ENCODE measurements around the gene PIGX.

The PIGX gene

DNA sequence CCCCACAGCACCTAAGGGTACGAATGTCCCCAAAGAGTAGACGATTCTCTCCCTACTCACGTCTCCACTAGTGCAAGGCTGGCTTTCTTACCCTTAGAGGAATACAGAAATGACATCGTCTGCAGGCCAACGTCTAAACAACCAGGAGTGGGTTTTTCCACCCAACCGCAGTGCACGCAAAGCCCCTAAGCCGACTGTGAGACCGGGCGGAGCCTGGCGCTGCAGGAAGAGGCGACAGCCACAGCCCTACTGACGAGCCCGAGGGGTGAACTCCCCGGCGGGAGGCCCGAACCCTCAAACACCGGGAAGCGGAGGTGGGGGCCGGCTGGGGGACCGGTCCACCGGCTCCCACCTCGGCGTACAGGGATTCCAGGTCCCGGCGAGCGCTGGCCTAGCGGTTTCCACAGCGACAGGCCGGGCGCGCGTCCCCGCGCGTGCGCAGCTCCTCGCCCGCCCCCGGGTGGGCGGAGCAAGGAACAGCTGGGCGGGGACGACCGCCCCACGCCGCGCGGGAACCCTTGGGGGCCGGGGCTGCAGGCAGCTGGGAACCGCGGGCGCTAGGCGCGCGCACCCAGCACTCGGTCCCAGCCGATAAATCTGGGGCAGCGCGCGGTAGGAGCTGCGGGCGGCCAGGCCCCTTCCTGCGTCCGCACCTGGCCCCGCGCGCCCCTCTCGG lies at the start of gene PIGX, which contains the start of gene CEP19:
PIGX (plus strand) TSS at position 540 of the 676 bp plus-strand sequence.
CEP19 (minus strand) TSS at position 413 of the 676 bp plus-strand sequence. CDS start 3,593 bp downstream, outside the sequence.
- Mint-ChIP-seq H3K4me1 (ENCODE audit: low read depth) (peaks cover 28% of the 10 kb centered on the region), H3K27me3 (no peaks in the 10 kb centered on the region), H3K9me3 (ENCODE audit: low read depth) (no peaks in the 10 kb centered on the region), H3K36me3 (peaks cover 4% of the 10 kb centered on the region), H3K27ac (peak within 1 kb of the TSS; percentile 97), H3K4me3 (peak within 1 kb of the TSS; percentile 95)

DNA sequence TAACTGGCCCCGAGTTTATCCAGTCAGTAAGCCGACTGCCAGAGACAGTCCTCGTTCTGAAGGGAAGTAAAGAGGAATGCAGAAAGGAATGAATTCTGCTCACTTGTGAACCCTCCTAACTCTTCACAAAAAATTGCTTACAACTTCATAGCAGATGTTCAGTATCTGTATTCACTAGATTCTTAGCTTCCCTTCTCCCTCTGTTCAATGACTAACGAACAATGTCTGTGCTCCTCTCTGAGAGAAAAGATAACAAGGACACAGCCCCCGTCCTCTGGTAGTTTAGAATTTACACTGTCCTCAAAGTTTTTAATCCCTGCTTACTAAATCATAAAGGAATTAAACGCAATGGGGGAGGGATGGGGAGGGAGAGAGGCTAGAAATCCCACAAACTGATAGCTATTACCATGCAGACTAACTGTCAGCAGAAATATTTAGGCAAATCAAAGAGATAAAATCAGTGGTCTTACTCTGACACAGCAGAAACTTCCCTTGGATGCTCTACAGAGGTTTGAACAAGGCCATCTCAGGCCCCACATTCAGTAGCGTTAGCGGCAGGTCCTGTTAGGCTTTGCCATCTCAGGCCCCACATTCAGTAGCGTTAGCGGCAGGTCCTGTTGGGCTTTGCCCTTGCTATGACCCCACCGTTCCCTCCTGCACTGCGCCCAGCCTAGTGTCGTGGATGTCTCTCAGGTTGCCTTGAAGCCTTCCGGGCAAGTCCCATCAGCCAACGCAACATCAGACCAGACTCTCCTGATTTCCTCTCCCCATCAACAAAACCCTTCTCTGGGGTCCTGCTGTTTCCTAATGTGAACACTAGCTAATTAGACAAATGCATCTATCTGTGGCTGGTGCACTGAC lies 49.2 kb upstream of the PIGX start:
- Mint-ChIP-seq H3K36me3 (no peaks in the 10 kb centered on the region), H3K4me3 (no peak overlapping the region), H3K27ac (no peak overlapping the region), H3K9me3 (ENCODE audit: low read depth) (no peaks in the 10 kb centered on the region), H3K4me1 (ENCODE audit: low read depth) (no peaks in the 10 kb centered on the region), H3K27me3 (no peaks in the 10 kb centered on the region)

GRCh38 chr3:196666001-196666867 lies 45.9 kb upstream of the PIGX start:
- no peaks in the 10 kb centered on the region for H3K9me3 Mint-ChIP-seq (ENCODE audit: low read depth)
- H3K27me3 Mint-ChIP-seq, result no peaks in the 10 kb centered on the region
- H3K36me3 Mint-ChIP-seq, result no peaks in the 10 kb centered on the region
- H3K4me3 Mint-ChIP-seq, result no peak overlapping the region
- no peak overlapping the region for H3K27ac Mint-ChIP-seq
- H3K4me1 Mint-ChIP-seq (ENCODE audit: low read depth), result peaks cover 10% of the 10 kb centered on the region

DNA sequence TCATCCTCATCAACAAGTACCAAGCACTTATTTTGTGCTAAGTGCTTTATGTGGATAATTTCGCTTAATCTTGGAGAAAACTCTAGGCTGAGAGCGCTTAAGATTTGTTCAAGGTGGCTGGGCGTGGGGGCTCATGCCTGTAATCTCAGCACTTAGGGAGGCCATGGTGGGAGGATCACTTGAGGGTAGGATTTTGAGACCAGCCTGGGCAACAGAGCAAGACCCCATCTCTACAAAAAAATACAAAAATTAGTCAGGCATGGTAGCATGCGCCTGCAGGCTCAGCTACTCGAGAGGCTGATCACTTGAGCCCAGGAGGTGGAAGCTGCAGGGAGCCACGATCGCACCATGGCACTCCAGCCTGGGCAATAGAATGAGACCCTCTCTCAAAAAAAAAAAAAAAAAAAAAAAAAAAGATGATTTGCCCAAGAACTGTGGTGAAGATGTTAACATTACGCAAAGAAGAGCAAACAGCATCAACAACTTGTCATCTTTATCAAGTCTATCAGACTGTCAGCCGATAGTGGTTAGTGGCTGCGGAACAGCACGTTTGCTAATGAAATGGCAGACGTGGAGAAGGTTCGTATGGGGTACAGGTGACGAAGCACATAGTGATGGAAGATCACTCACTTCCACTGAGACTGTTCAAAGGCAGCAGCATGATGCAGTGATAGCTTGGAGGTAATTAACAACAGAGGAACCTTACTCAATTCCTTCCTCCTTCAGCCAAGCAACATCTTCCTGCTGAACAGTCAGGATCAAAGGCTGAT lies 44.9 kb upstream of the PIGX start:
- Mint-ChIP-seq H3K4me3 (no peak overlapping the region), H3K27ac (no peak overlapping the region)

GRCh38 chr3:196670339-196670738 lies 41.8 kb upstream of the PIGX start:
- no peak overlapping the region for H3K27ac Mint-ChIP-seq

More for the DNA sequence above, 44.9 kb upstream of the PIGX start:
- Mint-ChIP-seq H3K4me1 (ENCODE audit: low read depth) (peaks cover 14% of the 10 kb centered on the region), H3K27me3 (no peaks in the 10 kb centered on the region), H3K9me3 (ENCODE audit: low read depth) (no peaks in the 10 kb centered on the region), H3K36me3 (no peaks in the 10 kb centered on the region)

GRCh38 chr3:196673632-196674031 lies 38.5 kb upstream of the PIGX start:
- Mint-ChIP-seq H3K36me3 (no peaks in the 10 kb centered on the region), H3K27ac (no peak overlapping the region), H3K27me3 (no peaks in the 10 kb centered on the region), H3K9me3 (ENCODE audit: low read depth) (no peaks in the 10 kb centered on the region), H3K4me3 (no peak overlapping the region), H3K4me1 (ENCODE audit: low read depth) (peaks cover 17% of the 10 kb centered on the region)

More at GRCh38 chr3:196670339-196670738, 41.8 kb upstream of the PIGX start:
- Mint-ChIP-seq H3K9me3 (ENCODE audit: low read depth) (no peaks in the 10 kb centered on the region), H3K36me3 (no peaks in the 10 kb centered on the region), H3K4me3 (peak overlapping the region; percentile 15), H3K4me1 (ENCODE audit: low read depth) (peaks cover 14% of the 10 kb centered on the region), H3K27me3 (no peaks in the 10 kb centered on the region)

GRCh38 chr3:196677353-196677752 lies 34.8 kb upstream of the PIGX start:
- H3K27me3 Mint-ChIP-seq, result no peaks in the 10 kb centered on the region
- H3K36me3 Mint-ChIP-seq, result no peaks in the 10 kb centered on the region
- peaks cover 3% of the 10 kb centered on the region for H3K4me1 Mint-ChIP-seq (ENCODE audit: low read depth)
- H3K4me3 Mint-ChIP-seq, result no peak overlapping the region
- no peaks in the 10 kb centered on the region for H3K9me3 Mint-ChIP-seq (ENCODE audit: low read depth)
- no peak overlapping the region for H3K27ac Mint-ChIP-seq

GRCh38 chr3:196677931-196678330 lies 34.2 kb upstream of the PIGX start:
- Mint-ChIP-seq H3K27me3 (no peaks in the 10 kb centered on the region), H3K27ac (no peak overlapping the region), H3K4me1 (ENCODE audit: low read depth) (peaks cover 3% of the 10 kb centered on the region), H3K9me3 (ENCODE audit: low read depth) (no peaks in the 10 kb centered on the region), H3K4me3 (no peak overlapping the region), H3K36me3 (no peaks in the 10 kb centered on the region)

DNA sequence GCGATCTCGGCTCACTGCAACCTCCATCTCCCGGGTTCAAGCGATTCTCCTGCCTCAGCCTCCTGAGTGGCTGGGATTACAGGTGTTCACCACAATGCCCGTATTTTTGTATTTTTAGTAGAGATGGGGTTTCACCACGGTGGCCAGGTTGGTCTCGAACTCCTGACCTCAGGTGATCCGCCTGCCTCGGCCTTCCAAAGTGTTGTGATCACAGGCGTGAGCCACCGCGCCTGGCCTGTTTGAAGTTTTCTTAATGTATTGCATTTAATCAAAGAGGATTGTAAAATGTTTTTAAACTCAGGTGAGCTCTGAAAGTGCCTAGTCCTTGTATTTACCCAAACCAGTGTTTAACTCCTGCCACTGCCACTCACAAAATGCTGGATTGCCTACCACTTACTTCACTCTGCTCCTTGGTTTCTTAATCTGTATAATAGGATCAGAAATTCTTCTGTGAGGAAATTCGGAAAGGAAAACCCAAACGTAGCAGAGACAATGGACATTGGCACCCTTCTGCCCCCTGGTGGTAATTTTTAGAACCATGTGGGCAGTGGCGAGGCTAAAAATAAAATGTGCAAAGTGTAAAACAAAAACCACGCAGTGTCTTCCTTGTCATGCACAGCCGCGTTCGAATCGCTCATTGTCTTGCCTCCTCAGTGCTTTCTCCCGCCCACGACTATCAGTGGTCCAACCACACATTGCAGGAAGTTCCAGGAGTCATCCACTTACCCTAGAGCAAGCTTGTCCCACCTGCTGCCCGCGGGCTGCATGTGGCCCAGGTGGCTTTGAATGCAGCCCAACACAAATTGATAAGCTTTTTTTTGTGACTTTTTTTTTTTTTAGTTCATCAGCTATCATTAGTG lies 27.4 kb upstream of the PIGX start:
- Mint-ChIP-seq H3K27me3 (no peaks in the 10 kb centered on the region), H3K4me1 (ENCODE audit: low read depth) (peaks cover 12% of the 10 kb centered on the region), H3K27ac (peak overlapping the region; percentile 28), H3K4me3 (peak overlapping the region; percentile 63), H3K9me3 (ENCODE audit: low read depth) (no peaks in the 10 kb centered on the region), H3K36me3 (no peaks in the 10 kb centered on the region)

DNA sequence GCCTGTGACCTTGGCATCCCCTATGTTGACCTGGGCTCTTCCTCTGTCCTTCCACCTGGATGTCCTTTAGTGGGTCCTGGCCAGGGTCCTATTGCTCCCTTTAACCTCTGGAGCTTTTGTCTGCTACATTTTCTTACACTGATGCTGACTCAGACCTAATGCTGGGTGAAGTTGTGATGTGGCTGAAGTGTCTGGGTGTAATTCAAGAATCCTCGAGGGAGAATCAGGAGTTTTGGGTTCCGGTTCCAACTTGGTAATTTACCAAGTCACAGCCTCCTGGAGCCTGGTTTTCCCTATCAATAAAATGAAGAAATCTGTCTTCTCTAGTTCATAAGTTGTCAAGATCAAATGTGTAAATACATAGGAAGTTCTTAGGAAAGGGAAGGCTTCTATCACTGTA lies 25.7 kb upstream of the PIGX start:
- H3K27ac Mint-ChIP-seq, result no peak overlapping the region

GRCh38 chr3:196688349-196688748 lies 23.8 kb upstream of the PIGX start:
- no peaks in the 10 kb centered on the region for H3K27me3 Mint-ChIP-seq
- no peak overlapping the region for H3K27ac Mint-ChIP-seq
- H3K4me1 Mint-ChIP-seq (ENCODE audit: low read depth), result peaks cover 14% of the 10 kb centered on the region
- no peaks in the 10 kb centered on the region for H3K9me3 Mint-ChIP-seq (ENCODE audit: low read depth)
- H3K4me3 Mint-ChIP-seq, result no peak overlapping the region
- no peaks in the 10 kb centered on the region for H3K36me3 Mint-ChIP-seq

More for the DNA sequence above, 25.7 kb upstream of the PIGX start:
- no peaks in the 10 kb centered on the region for H3K36me3 Mint-ChIP-seq
- H3K4me1 Mint-ChIP-seq (ENCODE audit: low read depth), result peaks cover 12% of the 10 kb centered on the region
- no peak overlapping the region for H3K4me3 Mint-ChIP-seq
- no peaks in the 10 kb centered on the region for H3K9me3 Mint-ChIP-seq (ENCODE audit: low read depth)
- no peaks in the 10 kb centered on the region for H3K27me3 Mint-ChIP-seq

- Mint-ChIP-seq H3K4me1 (ENCODE audit: low read depth) (peaks cover 6% of the 10 kb centered on the region), H3K9me3 (ENCODE audit: low read depth) (no peaks in the 10 kb centered on the region), H3K27ac (no peak overlapping the region), H3K27me3 (no peaks in the 10 kb centered on the region), H3K36me3 (no peaks in the 10 kb centered on the region), H3K4me3 (no peak overlapping the region)
Measured at GRCh38 chr3:196689941-196690660, 22.1 kb upstream of the PIGX start.

GRCh38 chr3:196691386-196691785 lies 20.8 kb upstream of the PIGX start:
- Mint-ChIP-seq H3K36me3 (no peaks in the 10 kb centered on the region), H3K27me3 (no peaks in the 10 kb centered on the region), H3K27ac (no peak overlapping the region), H3K4me1 (ENCODE audit: low read depth) (peaks cover 8% of the 10 kb centered on the region), H3K4me3 (no peak overlapping the region), H3K9me3 (ENCODE audit: low read depth) (no peaks in the 10 kb centered on the region)
